Ovary (tissue), 9 donors: ENCODE results near the gene TFDP1. TPM values are rescaled to one million over a fixed set of nuclear protein-coding genes. Genes with fewer than 3 reads are reported as not detected.
"Not testable (repeated sequence)": the region's sequence is repeated elsewhere in the genome, so short reads cannot be mapped to it uniquely, and the experiment has no call there.

Source experiments
- DNase-seq, 5 donors: peaks; one replicate each; pipeline ENCODE4 v3.0.0-alpha.2; 2019 to 2020
- H3K27ac ChIP-seq, 2 donors: fragments of 200-600 bp; one replicate each; pipeline versions ENCODE4 v1.5.1 to v1.8.0; 2019 to 2022
- H3K27me3 ChIP-seq: fragments of 200-600 bp; one replicate; pipeline ENCODE4 v1.8.0; 2022
- H3K36me3 ChIP-seq: fragments of 200-600 bp; sonication (generic); one replicate; pipeline ENCODE4 v1.5.1; 2019
- H3K4me1 ChIP-seq: one replicate; pipeline ENCODE4 v1.8.1; 2013; ENCODE audit warnings: mild to moderate bottlenecking, moderate library complexity; ENCODE audit not compliant: insufficient read depth
- H3K4me3 ChIP-seq: fragments of 200-600 bp; sonication (generic); one replicate; pipeline ENCODE4 v1.5.1; 2017
- H3K9me3 ChIP-seq, 2 donors: fragments of 200-600 bp in 1 of 2; sonication (generic) in 1 of 2; one replicate each; pipeline versions ENCODE4 v1.5.1 to v1.8.1; 2013 to 2019; ENCODE audit warnings: mild to moderate bottlenecking in 1 of 2, moderate library complexity in 1 of 2
- CTCF ChIP-seq, 3 donors: fragments of 450-650 bp in 2 of 3; fragments of 200-600 bp in 1 of 3; IDR thresholded peaks; one replicate each; pipeline versions ENCODE4 v1.5.1 to v1.8.0; 2016 to 2022; ENCODE audit warnings: antibody characterized with exemption in 3 of 3, mild to moderate bottlenecking in 1 of 3
- EP300 ChIP-seq: sonication (generic); formaldehyde crosslinking; IDR thresholded peaks from one replicate; pipeline ENCODE4 v1.6.1; 2017; ENCODE audit warnings: antibody characterized with exemption
- POLR2A ChIP-seq: fragments of 450-650 bp; IDR thresholded peaks from one replicate; pipeline ENCODE4 v1.6.1; 2017; ENCODE audit warnings: antibody characterized with exemption, mild to moderate bottlenecking, moderate library complexity
- WGBS, 3 donors: extraction: QIAGEN DNeasy Blood & Tissue Kit in 1 of 3; methylation state at CpG; one replicate each; pipeline versions ENCODE4 v1.1.5 to v1.1.7; 2013 to 2017; 5-methylcytosine and 5-hydroxymethylcytosine counted together
- intact Hi-C, 4 donors: fragments of 100-400 bp; cut with DNase I; formaldehyde crosslinking; loops; one replicate each; pipeline versions ENCODE4 v1.11.0 to v1.15.1; 2022 to 2023
- polyA plus RNA-seq, 2 donors: library from polyadenylated mRNA; stranded (reverse); fragments of 200-250 nt in 1 of 2; fragments of 350-450 nt in 1 of 2; fragmentation: Illumina TruSeq in 1 of 2; extraction: RNeasy Lipid Tissue Mini Kit (QIAGEN cat#74804) in 1 of 2; gene quantifications; one replicate each; pipeline ENCODE4 v1.2.3, GENCODE V29; 2013 to 2014
- total RNA-seq, 7 donors: library from RNA; depleted of rRNA in 2 of 7; stranded (reverse); fragments of >200 nt in 2 of 7; fragmentation: NEBNext Ultra II Directional in 3 of 7; extraction: Animal tissue kit (Norgen Biotek cat#: 25700) in 3 of 7; gene quantifications; one replicate each; pipeline versions ENCODE4 v1.1.0 to v1.2.4, GENCODE V29; 2016 to 2023
- donor health status: DM: no; HTN: no; CAD: no; lungs with moderate emphysema.
- donor health status: DM: no; HTN: no; CAD: no.
- donor health status: Bipolar disorder and iron deficiency.
- donor health status: DM: yes; HTN: yes; CAD: no.
- donor health status: DM: no; HTN: no; CAD: no.
- donor health status: DM: yes; HTN: yes; CAD: no.

TFDP1 gene
- total and polyA plus RNA-seq, 9 donors = 8.8 to 45.6 (median 33.8) TPM

GRCh38 chr13:113560645-113561416 lies 23.7 kb upstream of the TFDP1 start:
- no peaks in the 10 kb centered on the region for H3K36me3 ChIP-seq
- DNase-seq = peak in 1 of 5 donors; percentile 25
- intact Hi-C loops = no loop called here

GRCh38 chr13:113561417-113562084 lies 23.0 kb upstream of the TFDP1 start:
- TF ChIP-seq CTCF (IDR thresholded peaks at IDR 0.05) (no peak), EP300 (no peak), POLR2A (no peak)
- Histone ChIP-seq H3K36me3 (no peaks in the 10 kb centered on the region), H3K4me1 (no peaks in the 10 kb centered on the region), H3K9me3 (no peaks in the 10 kb centered on the region), H3K27me3 (no peaks in the 10 kb centered on the region), H3K27ac (no peak overlapping the region), H3K4me3 (no peak overlapping the region)
- intact Hi-C loops = no loop called here
- 87 to 90% (median 90%) methylated on average over 19 of the region's 19 CpGs for WGBS, 3 donors
- DNase-seq = peak in 1 of 5 donors; percentile 19

More at GRCh38 chr13:113560645-113561416, 23.7 kb upstream of the TFDP1 start:
- Histone ChIP-seq H3K27me3 (no peaks in the 10 kb centered on the region), H3K4me3 (no peak overlapping the region), H3K27ac (no peak overlapping the region), H3K4me1 (no peaks in the 10 kb centered on the region), H3K9me3 (no peaks in the 10 kb centered on the region)
- no peak for TF ChIP-seq CTCF (IDR thresholded peaks at IDR 0.05)
- TF ChIP-seq EP300 = no peak
- TF ChIP-seq POLR2A = no peak
- 80 to 82% (median 81%) methylated on average over 18 of the region's 18 CpGs for WGBS, 3 donors

GRCh38 chr13:113562085-113562749 lies 22.3 kb upstream of the TFDP1 start:
- intact Hi-C loops = no loop called here
- Histone ChIP-seq H3K4me3 (no peak overlapping the region), H3K27me3 (no peaks in the 10 kb centered on the region), H3K9me3 (no peaks in the 10 kb centered on the region), H3K4me1 (no peaks in the 10 kb centered on the region), H3K27ac (no peak overlapping the region), H3K36me3 (no peaks in the 10 kb centered on the region)
- TF ChIP-seq CTCF (IDR thresholded peaks at IDR 0.05) (peak in 2 of 3 donors; percentile 14 to 26), POLR2A (no peak), EP300 (no peak)
- WGBS, 3 donors = 9 to 15% (median 14%) methylated on average over 13 to 14 of the region's 14 CpGs
- DNase-seq = peak; percentile 54 to 80 (median 71)

- no peaks in the 10 kb centered on the region for H3K36me3 ChIP-seq
- no peak for DNase-seq
- WGBS, 3 donors = 57 to 63% (median 60%) methylated on average over 7 of the region's 7 CpGs
- no peaks in the 10 kb centered on the region for H3K27me3 ChIP-seq
- no peak overlapping the region for H3K4me3 ChIP-seq
- intact Hi-C loops = no loop called here
- no peak overlapping the region for H3K27ac ChIP-seq
- TF ChIP-seq EP300 (no peak), CTCF (IDR thresholded peaks at IDR 0.05) (no peak), POLR2A (no peak)
- H3K4me1 ChIP-seq = no peaks in the 10 kb centered on the region
- H3K9me3 ChIP-seq = no peaks in the 10 kb centered on the region
Measured at GRCh38 chr13:113562844-113563243, 21.7 kb upstream of the TFDP1 start.

- H3K4me3 ChIP-seq, intact Hi-C loops: not testable (repeated sequence)
- 84 to 93% (median 89%) methylated on average over 4 of the region's 4 CpGs for WGBS, 3 donors
Measured at GRCh38 chr13:113563511-113563910, 21.0 kb upstream of the TFDP1 start.

More at GRCh38 chr13:113563511-113563910, 21.0 kb upstream of the TFDP1 start:
- H3K27ac ChIP-seq, H3K9me3 ChIP-seq, H3K36me3 ChIP-seq, H3K27me3 ChIP-seq, H3K4me1 ChIP-seq: not testable (repeated sequence)
- peak in 1 of 5 donors; percentile 16 for DNase-seq
